Immature natural killer cell (primary cell): ENCODE results near the gene ALDH1A3. TPM values are rescaled to one million over a fixed set of nuclear protein-coding genes. Genes with fewer than 3 reads are reported as not detected.

Experiments used
- DNase-seq, 3 donors: peaks; one replicate each; pipeline ENCODE4 v3.0.0; 2022; ENCODE audit warnings: mixed read lengths in 1 of 3
- H3K27ac Mint-ChIP-seq, 6 donors: one replicate each; pipeline ENCODE4 v1.8.0; 2020; ENCODE audit warnings: mixed read lengths in 6 of 6, mild to moderate bottlenecking in 5 of 6, inconsistent platforms in 4 of 6, moderate library complexity in 3 of 6
- H3K27me3 Mint-ChIP-seq, 3 donors: one replicate each; pipeline ENCODE4 v1.8.0; 2020 to 2021; ENCODE audit warnings: low read depth in 3 of 3, mild to moderate bottlenecking in 3 of 3, mixed read lengths in 3 of 3, moderate library complexity in 3 of 3, inconsistent platforms in 1 of 3
- H3K36me3 Mint-ChIP-seq, 3 donors: one replicate each; pipeline ENCODE4 v1.8.0; 2020; ENCODE audit warnings: mixed read lengths in 3 of 3, inconsistent platforms in 2 of 3, mild to moderate bottlenecking in 2 of 3
- H3K4me1 Mint-ChIP-seq, 2 donors: one replicate each; pipeline ENCODE4 v1.8.0; 2020; ENCODE audit warnings: inconsistent platforms in 2 of 2, mild to moderate bottlenecking in 2 of 2, mixed read lengths in 2 of 2, moderate library complexity in 1 of 2
- H3K4me3 Mint-ChIP-seq, 5 donors: one replicate each; pipeline ENCODE4 v1.8.0; 2020; ENCODE audit warnings: mild to moderate bottlenecking in 5 of 5, mixed read lengths in 5 of 5, inconsistent platforms in 3 of 5, moderate library complexity in 3 of 5
- H3K9me3 Mint-ChIP-seq, 6 donors: one replicate each; pipeline ENCODE4 v1.8.0; 2020; ENCODE audit warnings: mild to moderate bottlenecking in 6 of 6, mixed read lengths in 6 of 6, inconsistent platforms in 4 of 6, moderate library complexity in 3 of 6
- polyA plus RNA-seq, 3 donors: library from polyadenylated mRNA; unstranded; fragments of 300-500 nt; fragmentation: Illumina TruSeq; gene quantifications; one replicate each; pipeline ENCODE4 v1.2.3, GENCODE V29; 2021

ALDH1A3 gene
- polyA plus RNA-seq, 3 donors from 2014 or later = not detected

DNA sequence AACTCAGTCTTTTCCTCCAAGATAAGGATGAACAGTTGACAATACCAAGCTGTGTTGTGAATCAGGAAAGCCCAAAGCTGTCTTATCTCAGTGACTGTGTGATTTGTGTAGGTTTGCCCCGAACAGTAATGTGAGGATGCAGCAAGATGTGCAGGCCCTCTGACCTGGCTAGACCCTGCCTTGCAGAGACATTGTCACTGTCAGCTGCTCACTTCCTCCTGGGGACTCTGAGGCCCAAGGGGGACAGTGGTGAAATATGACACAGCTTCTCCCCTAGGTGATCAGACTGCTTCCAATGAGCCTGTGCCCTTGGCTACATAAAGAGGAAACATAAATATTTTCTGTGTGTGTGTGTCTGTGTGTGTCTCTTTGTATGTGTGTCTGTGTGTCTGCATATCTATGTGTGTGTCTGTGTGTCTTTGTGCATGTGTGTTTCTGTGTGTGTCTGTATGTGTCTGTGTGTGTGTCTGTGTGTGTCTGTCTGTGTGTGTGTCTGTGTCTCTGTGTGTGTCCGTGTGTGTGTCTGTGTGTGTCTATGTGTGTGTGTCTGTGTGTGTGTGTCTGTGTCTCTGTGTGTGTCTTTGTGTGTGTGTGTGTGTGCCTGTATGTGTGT, 61.2 kb downstream of the ALDH1A3 start:
- Mint-ChIP-seq H3K4me3 (no peak overlapping the region), H3K27ac (no peak overlapping the region), H3K36me3 (no peaks in the 10 kb centered on the region), H3K9me3 (no peaks in the 10 kb centered on the region), H3K27me3 (peaks cover 0 to 7% (median 0%) of the 10 kb centered on the region in 3 donors), H3K4me1 (no peaks in the 10 kb centered on the region)
- no peak for DNase-seq

DNA sequence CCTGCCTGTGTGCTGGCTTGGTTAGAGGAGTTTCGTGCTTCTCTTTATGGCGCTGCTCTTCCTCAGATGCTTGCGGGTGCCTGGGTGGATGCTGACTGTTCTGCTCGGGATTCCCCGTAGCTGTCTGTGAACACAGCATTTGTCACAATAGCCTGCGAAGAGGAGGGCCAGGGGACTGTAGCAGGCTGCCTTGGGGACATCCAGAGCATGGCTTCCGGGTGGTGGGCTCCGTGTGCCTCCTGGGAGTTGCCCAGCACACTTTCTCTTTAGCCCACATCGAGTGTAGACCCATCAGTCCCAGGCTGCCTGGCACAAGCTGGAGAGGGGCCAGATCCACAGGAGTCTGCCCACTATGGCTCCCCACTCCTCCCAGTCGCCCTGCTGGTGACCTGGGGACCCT, 61.9 kb downstream of the ALDH1A3 start:
- Mint-ChIP-seq H3K9me3 (no peaks in the 10 kb centered on the region), H3K27me3 (peaks cover 0 to 7% (median 0%) of the 10 kb centered on the region in 3 donors), H3K4me1 (no peaks in the 10 kb centered on the region), H3K27ac (no peak overlapping the region), H3K4me3 (no peak overlapping the region), H3K36me3 (no peaks in the 10 kb centered on the region)
- no peak for DNase-seq

DNA sequence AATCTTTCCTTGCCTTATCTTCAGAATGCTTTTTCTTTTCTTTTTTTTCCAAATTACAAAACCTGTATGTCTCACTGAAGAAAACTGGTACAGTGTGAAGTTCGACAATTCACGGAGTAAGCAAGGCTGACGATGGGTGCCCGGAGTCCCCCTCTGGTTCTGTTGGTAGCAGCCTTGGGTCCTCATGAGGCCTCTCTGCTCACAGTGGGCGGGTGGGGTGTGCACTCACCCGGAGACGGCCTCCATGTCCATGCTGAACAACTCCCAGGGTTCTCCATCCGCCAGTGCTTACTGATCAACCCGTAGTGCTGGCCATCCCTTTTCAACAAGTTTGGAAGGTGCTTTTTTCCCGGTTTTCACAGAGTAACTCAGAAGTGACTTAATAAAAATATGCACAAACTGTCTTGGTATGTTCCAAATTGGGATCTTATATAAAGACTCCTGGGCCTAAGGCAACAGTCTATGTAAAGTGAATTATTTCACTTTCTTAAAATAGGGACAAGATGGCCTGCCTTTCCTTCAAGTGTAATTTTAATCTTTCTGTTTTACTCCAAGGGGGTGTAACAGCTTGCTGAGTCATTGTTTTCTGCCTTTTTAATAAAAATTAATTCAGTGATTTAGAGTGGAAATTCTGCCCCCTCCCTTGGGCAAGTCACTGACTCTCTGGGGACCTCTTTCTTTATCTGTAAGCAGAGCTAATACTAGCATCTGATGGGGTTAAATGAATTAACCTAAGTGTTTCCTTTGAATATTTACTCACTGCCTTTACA, 63.2 kb downstream of the ALDH1A3 start:
- Mint-ChIP-seq H3K27ac (no peak overlapping the region), H3K36me3 (no peaks in the 10 kb centered on the region)

DNA sequence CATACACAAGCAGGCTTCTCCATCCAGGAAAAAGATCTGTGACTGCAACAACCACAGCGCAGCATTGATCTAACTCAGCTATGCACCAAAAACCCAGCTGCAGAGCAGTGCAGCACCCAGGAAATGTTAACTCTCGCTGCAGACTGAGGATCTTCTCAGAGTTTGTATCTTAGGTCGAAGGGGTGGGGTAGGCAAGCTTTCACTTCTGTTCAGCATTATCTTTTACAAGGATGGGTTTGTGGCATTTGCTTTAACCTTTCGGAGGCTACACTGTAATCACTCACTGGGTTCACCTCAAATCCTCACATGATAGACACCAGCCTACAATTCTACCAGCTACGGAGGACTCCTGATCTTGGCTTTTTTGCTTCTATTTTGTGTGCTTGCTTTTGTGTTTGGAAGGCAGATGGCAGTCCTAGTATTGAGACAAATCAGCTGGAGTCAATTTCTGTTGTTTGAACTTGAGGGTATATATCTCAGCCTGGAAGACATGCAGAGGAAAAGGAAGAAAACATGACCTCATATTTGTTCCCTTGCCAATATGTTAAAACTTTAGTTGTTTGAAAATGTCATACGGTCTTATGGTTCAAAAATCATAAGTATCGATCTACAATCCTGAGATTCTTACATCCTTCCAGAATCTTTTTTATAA, 64.7 kb downstream of the ALDH1A3 start:
- Mint-ChIP-seq H3K9me3 (no peaks in the 10 kb centered on the region), H3K27me3 (peaks cover 0 to 9% (median 0%) of the 10 kb centered on the region in 3 donors), H3K36me3 (no peaks in the 10 kb centered on the region), H3K4me1 (no peaks in the 10 kb centered on the region), H3K4me3 (no peak overlapping the region), H3K27ac (no peak overlapping the region)
- DNase-seq = no peak

More for the DNA sequence above, 63.2 kb downstream of the ALDH1A3 start:
- DNase-seq = no peak
- H3K9me3 Mint-ChIP-seq = no peaks in the 10 kb centered on the region
- no peak overlapping the region for H3K4me3 Mint-ChIP-seq
- H3K27me3 Mint-ChIP-seq = peaks cover 0 to 7% (median 0%) of the 10 kb centered on the region in 3 donors
- H3K4me1 Mint-ChIP-seq = no peaks in the 10 kb centered on the region

DNA sequence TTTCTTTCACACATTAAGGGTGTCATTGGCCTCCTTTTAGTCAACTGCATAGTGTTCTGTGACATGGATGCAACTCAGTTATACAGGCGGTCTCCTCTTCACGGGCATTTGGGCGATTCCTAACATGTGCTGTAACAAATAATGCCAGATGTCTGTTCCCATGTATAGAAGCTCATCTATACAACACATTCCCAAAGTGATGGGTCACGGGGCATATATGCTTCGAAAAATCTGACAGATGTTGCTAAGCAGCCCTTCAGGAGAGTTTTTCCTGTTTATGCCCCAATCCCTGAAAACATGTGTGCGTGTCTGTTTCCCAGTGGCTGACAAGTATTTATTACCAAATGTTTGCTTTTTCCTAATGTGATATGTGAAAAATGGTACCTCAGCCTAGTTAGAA, 65.4 kb downstream of the ALDH1A3 start:
- Mint-ChIP-seq H3K4me1 (no peaks in the 10 kb centered on the region), H3K9me3 (no peaks in the 10 kb centered on the region)

DNA sequence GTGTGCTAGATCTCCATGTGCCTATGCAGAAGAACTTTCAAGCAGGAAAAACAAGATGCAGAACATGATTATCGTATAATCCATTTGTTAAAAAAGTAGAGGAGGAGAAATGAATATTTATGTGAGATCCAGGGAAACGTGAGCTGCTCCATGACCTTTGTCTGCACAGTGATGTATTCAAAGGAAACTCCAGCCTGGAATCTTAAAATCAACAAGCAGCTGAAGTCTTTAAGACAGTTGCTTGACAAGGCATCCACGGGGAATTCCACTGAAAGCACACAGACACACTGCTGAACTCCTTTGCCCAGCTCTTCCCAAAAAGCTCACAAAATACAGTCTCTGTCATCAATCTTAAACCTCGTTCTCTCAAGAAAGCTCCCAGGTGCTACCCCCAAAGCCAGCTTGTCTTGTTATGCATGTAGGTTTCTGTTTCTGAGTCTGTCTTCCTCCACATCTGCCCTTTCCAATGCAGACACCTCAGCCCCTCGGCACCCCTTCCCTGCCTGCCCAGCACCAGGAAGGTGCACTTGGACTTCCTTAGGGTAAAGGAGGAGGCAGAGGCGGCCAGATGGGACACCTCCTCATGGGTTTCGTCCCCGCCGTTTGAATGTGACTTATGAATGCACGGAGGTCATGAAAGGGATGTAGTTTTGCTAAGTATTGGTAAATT, 68.3 kb downstream of the ALDH1A3 start:
- Mint-ChIP-seq H3K4me1 (no peaks in the 10 kb centered on the region), H3K4me3 (no peak overlapping the region), H3K36me3 (no peaks in the 10 kb centered on the region), H3K27me3 (peaks cover 0 to 18% (median 0%) of the 10 kb centered on the region in 3 donors), H3K27ac (no peak overlapping the region), H3K9me3 (no peaks in the 10 kb centered on the region)
- no peak for DNase-seq

More for the DNA sequence above, 65.4 kb downstream of the ALDH1A3 start:
- no peaks in the 10 kb centered on the region for H3K36me3 Mint-ChIP-seq
- no peak overlapping the region for H3K27ac Mint-ChIP-seq
- peaks cover 0 to 13% (median 0%) of the 10 kb centered on the region in 3 donors for H3K27me3 Mint-ChIP-seq
- DNase-seq = no peak
- no peak overlapping the region for H3K4me3 Mint-ChIP-seq

DNA sequence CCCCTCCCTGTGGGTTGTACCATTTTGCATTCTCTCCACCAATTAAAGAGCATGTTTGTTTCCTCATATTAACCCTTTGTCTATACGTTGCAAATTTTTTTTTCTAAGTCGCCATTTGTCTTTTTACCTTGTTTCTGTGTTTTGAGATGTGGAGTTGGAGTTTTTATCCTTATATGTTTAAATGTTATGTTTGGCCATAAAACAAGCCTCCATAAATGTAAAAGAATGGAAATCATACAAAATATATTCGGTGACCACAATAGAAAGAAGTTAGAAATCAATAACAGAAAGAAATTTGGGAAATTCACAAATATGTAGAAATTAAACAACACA, 68.8 kb downstream of the ALDH1A3 start:
- no peak overlapping the region for H3K27ac Mint-ChIP-seq
- H3K4me3 Mint-ChIP-seq = no peak overlapping the region
- DNase-seq = no peak
- H3K4me1 Mint-ChIP-seq = no peaks in the 10 kb centered on the region
- peaks cover 0 to 18% (median 0%) of the 10 kb centered on the region in 3 donors for H3K27me3 Mint-ChIP-seq
- no peaks in the 10 kb centered on the region for H3K9me3 Mint-ChIP-seq
- H3K36me3 Mint-ChIP-seq = no peaks in the 10 kb centered on the region

DNA sequence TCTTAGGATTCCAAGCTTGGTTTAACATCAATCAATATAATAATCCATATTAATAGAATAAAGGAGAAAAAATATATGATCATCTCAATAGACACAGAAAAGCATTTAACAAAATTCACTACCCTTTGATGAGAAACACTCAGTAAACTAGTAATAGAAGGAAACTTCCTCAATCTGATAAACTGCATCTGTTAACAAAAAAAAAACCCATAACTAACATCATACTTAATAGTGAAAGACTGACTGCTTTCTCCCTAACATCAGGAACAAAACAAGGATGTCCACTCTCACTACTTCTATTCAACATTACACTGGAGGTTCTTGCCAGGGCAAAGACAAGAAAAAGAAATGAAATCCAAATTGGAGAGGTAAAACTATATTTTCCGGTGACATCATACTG, 70.1 kb downstream of the ALDH1A3 start:
- Mint-ChIP-seq H3K4me1 (no peaks in the 10 kb centered on the region), H3K27me3 (peaks cover 0 to 12% (median 0%) of the 10 kb centered on the region in 3 donors), H3K4me3 (no peak overlapping the region), H3K9me3 (no peaks in the 10 kb centered on the region), H3K27ac (no peak overlapping the region), H3K36me3 (no peaks in the 10 kb centered on the region)
- no peak for DNase-seq

DNA sequence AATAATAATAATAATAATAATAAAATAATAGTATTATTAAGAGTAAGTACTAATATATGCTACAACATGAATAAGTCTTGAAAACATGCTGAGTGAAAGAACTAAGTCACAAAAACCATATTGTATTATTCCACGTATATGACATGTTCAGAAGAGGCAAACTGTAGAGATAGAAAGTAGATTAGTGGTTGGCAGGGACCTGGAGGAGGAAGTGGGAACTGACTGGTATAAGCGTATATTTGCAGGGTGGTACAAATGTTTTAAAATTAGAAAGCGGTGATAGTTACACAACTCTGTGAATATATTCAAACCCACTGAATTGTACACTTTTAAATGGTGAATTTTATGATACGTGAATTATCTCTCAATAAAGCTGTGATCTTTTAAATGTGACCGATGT, 72.3 kb downstream of the ALDH1A3 start:
- peaks cover 2 to 14% (median 4%) of the 10 kb centered on the region in 3 donors for H3K27me3 Mint-ChIP-seq

DNA sequence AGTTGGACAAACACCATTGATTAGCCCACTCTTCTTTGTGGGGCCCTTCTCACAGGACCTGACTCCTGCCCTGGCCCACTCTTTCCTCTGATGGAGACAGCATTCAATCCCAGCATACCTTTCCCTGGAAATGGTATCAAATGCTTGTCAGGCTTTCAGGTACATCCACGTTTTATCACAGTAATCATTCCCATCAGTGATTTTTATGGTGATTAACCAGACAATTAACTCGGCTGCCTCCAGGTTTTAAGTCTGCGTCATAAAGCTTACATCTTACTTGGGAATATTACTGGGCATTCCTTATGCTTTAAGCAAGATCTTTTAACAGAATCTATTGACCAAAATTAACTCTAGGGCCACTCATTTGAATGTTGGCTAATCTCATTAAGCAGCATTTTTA, 72.9 kb downstream of the ALDH1A3 start:
- no peak overlapping the region for H3K27ac Mint-ChIP-seq
- no peaks in the 10 kb centered on the region for H3K36me3 Mint-ChIP-seq
- no peak for DNase-seq
- H3K4me3 Mint-ChIP-seq = no peak overlapping the region
- H3K9me3 Mint-ChIP-seq = no peaks in the 10 kb centered on the region
- peaks cover 2 to 14% (median 6%) of the 10 kb centered on the region in 3 donors for H3K27me3 Mint-ChIP-seq
- H3K4me1 Mint-ChIP-seq = no peaks in the 10 kb centered on the region

More for the DNA sequence above, 72.3 kb downstream of the ALDH1A3 start:
- Mint-ChIP-seq H3K36me3 (no peaks in the 10 kb centered on the region), H3K27ac (no peak overlapping the region), H3K4me1 (no peaks in the 10 kb centered on the region), H3K4me3 (no peak overlapping the region), H3K9me3 (no peaks in the 10 kb centered on the region)
- no peak for DNase-seq

DNA sequence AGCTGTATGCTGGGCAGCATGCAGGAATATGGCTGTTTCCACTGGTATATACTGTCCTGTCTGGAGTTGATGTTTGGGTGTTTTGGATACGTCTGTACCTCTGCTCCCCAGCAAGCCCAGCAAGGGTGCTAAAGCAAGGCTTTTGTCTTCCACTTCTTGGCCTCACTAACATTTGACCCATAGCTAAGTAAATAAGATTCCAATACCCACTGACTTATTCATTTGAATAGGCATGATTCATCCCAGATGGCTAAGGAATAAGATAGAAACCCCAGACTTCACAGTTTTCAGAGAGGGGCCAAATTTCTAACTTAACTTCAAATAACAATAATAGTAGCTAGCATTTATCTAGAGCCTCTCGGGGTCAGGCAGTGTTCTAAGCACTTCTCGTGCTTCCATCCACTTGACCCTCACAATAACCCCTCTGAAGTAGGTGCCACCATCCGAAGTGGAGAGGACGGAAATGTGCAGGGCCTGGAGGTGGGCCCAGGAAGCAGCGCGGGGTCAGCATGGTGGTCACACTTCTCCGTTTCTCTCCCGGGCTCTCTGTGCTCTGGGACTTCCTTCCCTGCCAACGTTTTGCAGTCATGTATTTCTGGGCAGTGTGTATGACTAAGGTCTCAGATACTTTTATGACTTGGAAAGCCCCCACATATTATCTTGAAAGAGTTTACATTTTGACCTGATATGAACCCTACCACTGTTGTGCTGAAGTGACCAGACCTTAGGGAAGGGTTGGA, 78.9 kb downstream of the ALDH1A3 start:
- no peak for DNase-seq
- Mint-ChIP-seq H3K4me1 (no peaks in the 10 kb centered on the region), H3K27ac (no peak overlapping the region), H3K27me3 (peaks cover 3 to 16% (median 6%) of the 10 kb centered on the region in 3 donors), H3K4me3 (no peak overlapping the region), H3K9me3 (no peaks in the 10 kb centered on the region), H3K36me3 (no peaks in the 10 kb centered on the region)

DNA sequence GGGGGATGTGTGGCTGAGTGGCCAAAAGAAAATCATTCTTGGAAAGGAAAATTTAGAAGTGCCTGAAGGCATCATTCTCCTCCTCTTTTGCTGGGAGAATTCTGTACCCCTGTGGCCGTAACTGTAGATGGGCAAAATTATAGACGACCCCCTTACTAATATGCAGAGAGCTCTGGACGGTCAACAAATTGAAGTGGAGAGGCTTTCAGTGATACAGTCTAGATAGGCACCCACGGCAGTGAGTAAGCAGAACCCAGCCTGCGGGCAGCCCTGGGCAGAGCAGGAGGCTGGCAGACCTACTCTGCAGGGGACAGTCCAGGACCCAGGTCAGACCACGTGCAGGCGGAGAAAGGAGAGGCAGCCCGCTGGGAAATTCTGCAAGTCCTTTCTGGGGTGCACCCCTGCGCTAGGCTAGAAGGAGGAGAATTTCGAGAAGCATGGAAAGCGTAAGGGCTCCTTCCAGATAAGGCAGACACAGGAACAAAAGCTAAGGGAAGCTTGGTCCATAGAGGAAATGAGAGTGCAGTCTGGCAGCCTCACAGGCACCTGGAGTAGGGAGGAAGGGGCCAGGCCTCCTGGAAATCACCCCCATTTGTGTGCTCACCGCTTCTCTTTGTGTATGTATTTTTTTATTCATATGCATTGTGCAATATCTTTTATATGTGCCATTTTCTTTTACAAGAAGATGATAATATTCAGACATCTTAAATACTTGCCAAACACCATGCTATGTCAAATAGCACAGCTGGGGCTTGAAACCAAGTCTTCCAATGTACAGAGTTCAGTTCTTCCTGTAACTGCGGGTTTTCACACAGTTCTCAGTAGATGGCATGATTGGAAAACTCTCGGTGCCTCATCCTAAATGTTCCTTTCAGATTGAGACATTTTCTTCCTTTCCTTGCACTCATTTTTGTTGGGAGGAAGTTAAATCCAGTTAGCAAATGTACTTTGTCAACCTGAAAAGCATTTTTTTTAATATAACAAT, 79.7 kb downstream of the ALDH1A3 start:
- DNase-seq = no peak
- Mint-ChIP-seq H3K9me3 (no peaks in the 10 kb centered on the region), H3K4me3 (no peak overlapping the region), H3K36me3 (no peaks in the 10 kb centered on the region), H3K27me3 (peaks cover 3 to 16% (median 8%) of the 10 kb centered on the region in 3 donors), H3K4me1 (no peaks in the 10 kb centered on the region), H3K27ac (no peak overlapping the region)
